GM19463 (cell line): ENCODE results near the gene TMEM82.

ENCODE experiments used
- ATAC-seq: cut with Tn5 transposase; IDR thresholded peaks from one replicate; pipeline ENCODE4 v1.9.1; 2021; ENCODE audit warnings: mild to moderate bottlenecking, moderate library complexity; ENCODE audit not compliant: unreplicated experiment

Gene TMEM82

GRCh38 chr1:15755646-15756040 is 13.3 kb downstream of the TMEM82 start:
- no peak for ATAC-seq

- no peak for ATAC-seq
Measured at GRCh38 chr1:15756143-15757015, 14.1 kb downstream of the TMEM82 start.

GRCh38 chr1:15757016-15757543 is 14.8 kb downstream of the TMEM82 start:
- no peak for ATAC-seq

- no peak for ATAC-seq
Measured at GRCh38 chr1:15757575-15758342, 15.5 kb downstream of the TMEM82 start.

- no peak for ATAC-seq
Measured at GRCh38 chr1:15758343-15758931, 16.1 kb downstream of the TMEM82 start, which contains the start of gene FBLIM1. FBLIM1 (plus strand) TSS chr1:15758795; CDS start chr1:15764984, 6,189 bp downstream.

GRCh38 chr1:15758953-15759661 is 16.8 kb downstream of the TMEM82 start:
- ATAC-seq, result no peak

GRCh38 chr1:15760520-15761211 is 18.4 kb downstream of the TMEM82 start:
- ATAC-seq, result no peak

GRCh38 chr1:15761366-15762128 is 19.2 kb downstream of the TMEM82 start:
- no peak for ATAC-seq

GRCh38 chr1:15762546-15762945 is 20.2 kb downstream of the TMEM82 start:
- ATAC-seq, result no peak

GRCh38 chr1:15764269-15764764 is 22.0 kb downstream of the TMEM82 start:
- ATAC-seq, result no peak

GRCh38 chr1:15764890-15765289 is 22.6 kb downstream of the TMEM82 start:
- no peak for ATAC-seq

- no peak for ATAC-seq
Measured at GRCh38 chr1:15765495-15766194, 23.3 kb downstream of the TMEM82 start.

- no peak for ATAC-seq
Measured at GRCh38 chr1:15767941-15768340, 25.6 kb downstream of the TMEM82 start.

- ATAC-seq, result no peak
Measured at GRCh38 chr1:15768388-15768787, 26.1 kb downstream of the TMEM82 start.

- no peak for ATAC-seq
Measured at GRCh38 chr1:15770313-15770962, 28.1 kb downstream of the TMEM82 start.

- ATAC-seq, result no peak
Measured at GRCh38 chr1:15771836-15772515, 29.7 kb downstream of the TMEM82 start.

- ATAC-seq, result no peak
Measured at GRCh38 chr1:15775706-15776105, 33.4 kb downstream of the TMEM82 start.
